ENCODE data around the gene PIK3CD.

Gene PIK3CD

GRCh38 chr1:9766759-9767442 lies 115.4 kb downstream of the PIK3CD start:
- no peak for DNase-seq (ENCODE audit: low read depth in 2 of 2)

GRCh38 chr1:9767964-9768668 lies 116.6 kb downstream of the PIK3CD start:
- DNase-seq (ENCODE audit: low read depth in 2 of 2), result no peak

GRCh38 chr1:9768983-9769382 lies 117.5 kb downstream of the PIK3CD start:
- DNase-seq (ENCODE audit: low read depth in 2 of 2), result no peak

GRCh38 chr1:9770298-9770697 lies 118.8 kb downstream of the PIK3CD start:
- DNase-seq (ENCODE audit: low read depth in 2 of 2), result no peak

- no peak for DNase-seq (ENCODE audit: low read depth in 2 of 2)
Measured at GRCh38 chr1:9774712-9775679, 123.5 kb downstream of the PIK3CD start.

GRCh38 chr1:9776685-9777084 lies 125.2 kb downstream of the PIK3CD start:
- DNase-seq (ENCODE audit: low read depth in 2 of 2), result no peak
